ENCODE results near the gene EPHA6. TPM values are rescaled to one million over a fixed set of nuclear protein-coding genes. Genes with fewer than 3 reads are reported as not detected.
"Not testable (repeated sequence)": the region's sequence is repeated elsewhere in the genome, so short reads cannot be mapped to it uniquely, and the experiment has no call there.

Gene EPHA6
- polyA plus RNA-seq, 2 donors, result 0.20 to 0.38 TPM

DNA sequence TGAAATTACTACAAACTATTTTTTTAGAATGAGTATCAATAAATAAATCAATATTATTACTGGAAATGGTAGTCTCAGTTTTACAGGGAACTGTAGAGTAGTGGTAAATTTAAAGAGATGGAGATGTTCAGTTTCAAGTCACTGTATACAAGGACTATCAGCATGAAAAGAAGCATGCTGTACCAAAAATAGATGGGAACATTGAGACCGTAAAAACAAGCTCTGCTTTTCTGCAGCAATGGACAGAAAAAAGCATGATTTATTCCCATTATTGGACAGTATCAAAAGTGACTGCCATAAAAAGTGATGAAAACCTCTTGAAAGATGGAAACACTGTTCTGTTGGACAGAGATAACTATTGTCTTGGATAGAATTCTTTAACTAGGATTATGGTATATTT is 187.2 kb downstream of the EPHA6 start:
- no peaks in the 10 kb centered on the region for H3K4me1 ChIP-seq (ENCODE audit: control insufficient read depth in 2 of 2, insufficient read depth in 2 of 2, low read length in 1 of 2)
- H3K36me3 ChIP-seq (ENCODE audit: control insufficient read depth in 2 of 2, insufficient read depth in 2 of 2, low read length in 1 of 2), result no peaks in the 10 kb centered on the region
- no peaks in the 10 kb centered on the region for H3K9me3 ChIP-seq (ENCODE audit: control insufficient read depth in 2 of 2, insufficient read depth in 1 of 2, low read depth in 1 of 2, low read length in 1 of 2)
- no peak overlapping the region for H3K27ac ChIP-seq (ENCODE audit: low read depth in 2 of 2, low read length in 1 of 2)
- WGBS, 2 donors, result 72 to 88% methylated on average over 1 of the region's 1 CpG
- H3K27me3 ChIP-seq (ENCODE audit: control insufficient read depth in 1 of 2, insufficient read depth in 2 of 2, low read length in 2 of 2), result no peaks in the 10 kb centered on the region
- H3K4me3 ChIP-seq (ENCODE audit: low read depth in 1 of 2, low read length in 2 of 2), result no peak overlapping the region

DNA sequence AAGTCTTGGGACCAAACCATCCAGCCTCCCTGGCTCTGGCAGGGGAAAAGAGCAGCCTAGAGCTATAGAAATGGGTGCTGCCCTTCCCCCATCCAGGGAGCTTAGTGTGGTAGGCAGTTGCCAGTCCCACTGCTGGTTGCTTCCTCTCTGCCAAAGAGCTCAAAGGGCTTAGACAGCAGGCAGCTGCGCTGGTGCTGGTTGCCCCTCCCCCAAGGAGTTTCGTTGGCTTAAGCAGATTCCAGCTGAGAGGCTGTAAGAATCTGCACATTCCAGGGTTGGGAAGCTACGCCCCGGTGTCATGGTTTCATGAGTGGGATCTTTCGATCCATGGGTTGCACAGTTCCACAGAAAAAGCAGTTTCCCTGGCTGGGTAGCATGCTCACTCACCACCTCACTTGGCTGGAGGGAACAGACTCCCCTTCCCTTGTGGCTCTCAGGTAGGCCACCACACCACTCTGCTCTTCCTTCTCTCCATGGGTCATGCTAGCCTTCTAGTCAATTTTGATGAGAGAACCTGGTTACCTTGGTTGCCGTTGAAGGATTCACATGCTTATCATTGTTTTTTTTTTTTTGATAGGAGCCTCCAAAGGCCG is 195.1 kb downstream of the EPHA6 start:
- peaks cover 0 to 5% of the 10 kb centered on the region in 2 donors for H3K4me1 ChIP-seq (ENCODE audit: control insufficient read depth in 2 of 2, insufficient read depth in 2 of 2, low read length in 1 of 2)
- no peak overlapping the region for H3K27ac ChIP-seq (ENCODE audit: low read depth in 2 of 2, low read length in 1 of 2)
- no peak overlapping the region for H3K4me3 ChIP-seq (ENCODE audit: low read depth in 1 of 2, low read length in 2 of 2)
- no peaks in the 10 kb centered on the region for H3K27me3 ChIP-seq (ENCODE audit: control insufficient read depth in 1 of 2, insufficient read depth in 2 of 2, low read length in 2 of 2)
- H3K9me3 ChIP-seq (ENCODE audit: control insufficient read depth in 2 of 2, insufficient read depth in 1 of 2, low read depth in 1 of 2, low read length in 1 of 2), result no peaks in the 10 kb centered on the region
- 74 to 84% methylated on average over 7 of the region's 7 CpGs for WGBS, 2 donors
- no peaks in the 10 kb centered on the region for H3K36me3 ChIP-seq (ENCODE audit: control insufficient read depth in 2 of 2, insufficient read depth in 2 of 2, low read length in 1 of 2)

DNA sequence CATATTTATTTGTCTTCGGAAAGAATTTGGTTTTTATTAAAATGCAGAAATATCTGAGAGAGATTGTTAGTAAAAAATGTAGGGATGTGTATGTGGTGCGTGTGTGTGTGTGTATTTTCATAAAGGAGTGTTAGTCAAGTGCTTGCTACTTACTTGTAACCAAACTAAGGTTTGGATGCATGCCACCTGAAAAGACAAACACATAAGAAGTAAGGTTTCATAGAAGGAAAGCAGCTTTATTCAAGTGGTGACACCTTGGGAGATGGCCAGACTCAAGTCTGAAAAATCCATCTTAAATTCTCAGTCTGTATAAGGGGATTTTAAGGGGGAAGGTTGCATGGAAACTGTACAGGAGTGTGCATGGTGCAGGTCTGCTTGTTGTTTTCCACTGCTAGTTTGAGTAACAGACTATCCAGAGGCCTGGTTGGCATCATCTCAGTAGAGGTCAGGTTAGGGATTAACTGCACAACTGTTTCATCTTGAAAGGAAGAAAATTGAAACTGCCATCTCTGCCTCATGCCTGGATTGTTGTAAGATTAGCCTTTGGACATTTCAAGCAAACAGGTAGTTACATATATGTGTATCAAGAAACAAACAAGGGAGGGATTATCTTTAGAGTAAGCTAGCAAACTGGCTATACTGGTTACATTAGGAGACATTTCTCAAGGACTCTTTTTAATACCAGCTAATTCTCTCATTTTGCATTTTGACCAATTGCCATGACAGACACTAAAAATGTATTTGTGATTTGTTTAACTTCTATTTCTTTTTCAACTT is 196.7 kb downstream of the EPHA6 start:
- no peak overlapping the region for H3K4me3 ChIP-seq (ENCODE audit: low read depth in 1 of 2, low read length in 2 of 2)
- H3K27ac ChIP-seq (ENCODE audit: low read depth in 2 of 2, low read length in 1 of 2), result peak overlapping the region; percentile 2 to 8
- WGBS, 2 donors, result 64 to 77% methylated on average over 2 of the region's 2 CpGs
- H3K36me3 ChIP-seq (ENCODE audit: control insufficient read depth in 2 of 2, insufficient read depth in 2 of 2, low read length in 1 of 2), result no peaks in the 10 kb centered on the region
- no peaks in the 10 kb centered on the region for H3K27me3 ChIP-seq (ENCODE audit: control insufficient read depth in 1 of 2, insufficient read depth in 2 of 2, low read length in 2 of 2)
- peaks cover 0 to 5% of the 10 kb centered on the region in 2 donors for H3K4me1 ChIP-seq (ENCODE audit: control insufficient read depth in 2 of 2, insufficient read depth in 2 of 2, low read length in 1 of 2)
- H3K9me3 ChIP-seq (ENCODE audit: control insufficient read depth in 2 of 2, insufficient read depth in 1 of 2, low read depth in 1 of 2, low read length in 1 of 2), result no peaks in the 10 kb centered on the region

DNA sequence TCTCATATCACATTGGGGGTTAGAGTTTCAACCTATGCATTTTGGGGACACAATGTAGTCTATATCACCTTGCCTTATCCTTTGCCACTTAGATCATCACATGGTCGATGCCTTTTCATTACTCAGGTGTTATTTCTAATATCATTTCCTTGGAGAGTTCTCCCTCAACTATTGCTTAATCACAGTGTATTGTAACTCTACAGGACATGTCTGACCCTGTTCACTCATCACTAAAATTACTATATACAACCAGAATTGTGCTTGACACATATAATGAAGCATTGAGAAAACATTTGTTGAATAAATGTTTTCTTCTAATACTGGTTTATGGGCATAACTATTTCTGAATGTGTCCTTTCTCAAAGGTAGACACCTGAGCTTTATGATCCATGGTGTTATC is 207.4 kb downstream of the EPHA6 start:
- Histone ChIP-seq H3K4me3 (ENCODE audit: low read depth in 1 of 2, low read length in 2 of 2) (no peak overlapping the region), H3K9me3 (ENCODE audit: control insufficient read depth in 2 of 2, insufficient read depth in 1 of 2, low read depth in 1 of 2, low read length in 1 of 2) (peaks cover 0 to 4% of the 10 kb centered on the region in 2 donors), H3K36me3 (ENCODE audit: control insufficient read depth in 2 of 2, insufficient read depth in 2 of 2, low read length in 1 of 2) (no peaks in the 10 kb centered on the region), H3K4me1 (ENCODE audit: control insufficient read depth in 2 of 2, insufficient read depth in 2 of 2, low read length in 1 of 2) (no peaks in the 10 kb centered on the region), H3K27ac (ENCODE audit: low read depth in 2 of 2, low read length in 1 of 2) (no peak overlapping the region), H3K27me3 (ENCODE audit: control insufficient read depth in 1 of 2, insufficient read depth in 2 of 2, low read length in 2 of 2) (no peaks in the 10 kb centered on the region)
- WGBS, 2 donors, result 44 to 55% methylated on average over 1 of the region's 1 CpG

DNA sequence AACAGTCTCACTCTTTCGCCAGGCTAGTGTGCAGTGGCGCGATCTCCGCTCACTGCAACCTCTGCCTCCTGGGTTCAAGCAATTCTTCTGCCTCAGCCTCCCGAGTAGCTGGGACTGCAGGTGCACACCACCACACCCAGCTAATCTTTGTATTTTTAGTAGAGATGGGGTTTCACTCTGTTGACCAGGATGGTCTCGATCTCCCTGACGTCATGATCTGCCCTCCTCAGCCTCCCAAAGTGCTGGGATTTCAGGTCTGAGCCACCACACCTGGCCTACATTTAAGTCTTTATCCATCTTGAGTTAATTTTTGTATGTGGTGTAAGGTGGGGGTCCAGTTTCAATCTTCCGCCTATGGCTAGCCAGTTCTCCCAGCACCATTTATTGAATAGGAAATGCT is 211.2 kb downstream of the EPHA6 start:
- WGBS, 2 donors, result 94 to 95% methylated on average over 8 of the region's 8 CpGs
- not testable (repeated sequence) for H3K4me1 ChIP-seq (ENCODE audit: control insufficient read depth in 2 of 2, insufficient read depth in 2 of 2, low read length in 1 of 2); H3K9me3 ChIP-seq (ENCODE audit: control insufficient read depth in 2 of 2, insufficient read depth in 1 of 2, low read depth in 1 of 2, low read length in 1 of 2); H3K4me3 ChIP-seq (ENCODE audit: low read depth in 1 of 2, low read length in 2 of 2); H3K27ac ChIP-seq (ENCODE audit: low read depth in 2 of 2, low read length in 1 of 2); H3K27me3 ChIP-seq (ENCODE audit: control insufficient read depth in 1 of 2, insufficient read depth in 2 of 2, low read length in 2 of 2); H3K36me3 ChIP-seq (ENCODE audit: control insufficient read depth in 2 of 2, insufficient read depth in 2 of 2, low read length in 1 of 2)

DNA sequence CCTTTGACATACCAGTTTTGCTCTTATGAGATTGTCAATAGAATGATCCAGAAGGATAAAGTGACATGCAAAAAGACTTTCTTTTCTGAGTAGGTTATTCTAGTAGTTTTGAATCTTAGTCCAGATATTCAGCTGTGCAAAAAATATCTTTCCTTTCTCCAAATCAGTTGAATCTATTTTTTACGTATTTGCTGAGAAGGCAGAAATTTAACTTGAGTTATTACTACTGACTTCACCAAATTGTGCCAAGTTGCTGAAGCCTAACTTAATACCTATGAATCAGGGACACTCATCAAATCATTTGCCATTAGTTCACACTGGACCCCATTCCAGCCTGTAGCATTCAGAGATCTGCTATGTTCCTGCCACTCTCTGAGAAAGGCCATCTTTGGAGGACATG is 215.6 kb downstream of the EPHA6 start:
- WGBS, 2 donors, result 81 to 87% methylated on average over 1 of the region's 1 CpG

DNA sequence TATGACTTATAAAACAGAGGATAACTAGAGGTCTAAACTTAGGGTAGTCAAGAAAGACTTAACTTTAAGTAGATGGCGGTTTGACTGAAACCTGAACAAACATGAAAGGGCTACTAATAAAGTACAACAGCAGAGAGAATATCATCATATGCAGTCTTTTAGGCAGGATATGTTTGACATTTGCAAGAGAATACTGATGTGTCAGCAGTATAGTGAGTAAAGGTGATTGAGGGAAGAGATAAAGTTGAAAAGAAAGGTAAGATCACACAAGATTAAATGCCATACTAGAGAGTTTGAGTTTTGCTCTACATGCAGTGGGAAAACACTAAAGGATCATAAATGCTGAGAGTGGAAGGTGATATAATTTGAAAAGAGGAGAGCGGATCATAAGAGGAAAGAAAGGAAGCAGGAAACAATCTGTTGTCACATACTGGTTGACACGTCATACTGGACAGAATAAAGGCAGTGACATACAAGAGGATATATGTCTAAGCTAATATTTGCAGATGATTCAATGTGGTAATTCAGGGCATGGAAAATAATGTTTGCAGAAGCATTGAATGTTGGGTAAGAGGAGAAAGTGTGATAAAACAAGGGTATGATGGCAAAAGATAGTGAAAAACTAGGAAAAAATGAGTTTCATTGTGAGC is 223.0 kb downstream of the EPHA6 start:
- H3K4me1 ChIP-seq (ENCODE audit: control insufficient read depth in 2 of 2, insufficient read depth in 2 of 2, low read length in 1 of 2), result no peaks in the 10 kb centered on the region
- 83 to 84% methylated on average over 3 of the region's 3 CpGs for WGBS, 2 donors
- H3K4me3 ChIP-seq (ENCODE audit: low read depth in 1 of 2, low read length in 2 of 2), result no peak overlapping the region
- no peaks in the 10 kb centered on the region for H3K27me3 ChIP-seq (ENCODE audit: control insufficient read depth in 1 of 2, insufficient read depth in 2 of 2, low read length in 2 of 2)
- H3K27ac ChIP-seq (ENCODE audit: low read depth in 2 of 2, low read length in 1 of 2), result no peak overlapping the region
- H3K9me3 ChIP-seq (ENCODE audit: control insufficient read depth in 2 of 2, insufficient read depth in 1 of 2, low read depth in 1 of 2, low read length in 1 of 2), result no peaks in the 10 kb centered on the region
- no peaks in the 10 kb centered on the region for H3K36me3 ChIP-seq (ENCODE audit: control insufficient read depth in 2 of 2, insufficient read depth in 2 of 2, low read length in 1 of 2)

More for the DNA sequence above, 215.6 kb downstream of the EPHA6 start:
- Histone ChIP-seq H3K9me3 (ENCODE audit: control insufficient read depth in 2 of 2, insufficient read depth in 1 of 2, low read depth in 1 of 2, low read length in 1 of 2) (no peaks in the 10 kb centered on the region), H3K4me1 (ENCODE audit: control insufficient read depth in 2 of 2, insufficient read depth in 2 of 2, low read length in 1 of 2) (no peaks in the 10 kb centered on the region), H3K4me3 (ENCODE audit: low read depth in 1 of 2, low read length in 2 of 2) (no peak overlapping the region), H3K27me3 (ENCODE audit: control insufficient read depth in 1 of 2, insufficient read depth in 2 of 2, low read length in 2 of 2) (no peaks in the 10 kb centered on the region), H3K36me3 (ENCODE audit: control insufficient read depth in 2 of 2, insufficient read depth in 2 of 2, low read length in 1 of 2) (no peaks in the 10 kb centered on the region), H3K27ac (ENCODE audit: low read depth in 2 of 2, low read length in 1 of 2) (no peak overlapping the region)

DNA sequence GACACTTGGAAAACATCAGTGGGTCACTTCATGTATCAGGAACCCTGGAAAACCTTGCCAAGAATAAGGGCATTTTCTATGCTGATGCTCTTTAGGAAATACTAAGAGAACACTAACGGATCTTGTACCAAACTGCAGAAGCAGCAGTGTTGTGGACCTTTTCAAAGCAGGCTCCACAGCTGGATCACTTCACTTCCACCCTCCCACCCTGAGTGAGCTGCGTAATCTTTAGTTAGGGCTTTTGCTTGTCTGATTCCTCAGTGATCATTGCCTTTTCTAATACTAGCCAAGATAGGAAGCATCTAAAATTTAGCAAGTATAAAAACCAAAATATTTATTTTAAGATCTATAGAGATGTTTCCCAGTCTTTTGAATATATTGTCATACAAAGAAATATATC is 229.0 kb downstream of the EPHA6 start:
- WGBS, 2 donors, result 58 to 73% methylated on average over 2 of the region's 2 CpGs

DNA sequence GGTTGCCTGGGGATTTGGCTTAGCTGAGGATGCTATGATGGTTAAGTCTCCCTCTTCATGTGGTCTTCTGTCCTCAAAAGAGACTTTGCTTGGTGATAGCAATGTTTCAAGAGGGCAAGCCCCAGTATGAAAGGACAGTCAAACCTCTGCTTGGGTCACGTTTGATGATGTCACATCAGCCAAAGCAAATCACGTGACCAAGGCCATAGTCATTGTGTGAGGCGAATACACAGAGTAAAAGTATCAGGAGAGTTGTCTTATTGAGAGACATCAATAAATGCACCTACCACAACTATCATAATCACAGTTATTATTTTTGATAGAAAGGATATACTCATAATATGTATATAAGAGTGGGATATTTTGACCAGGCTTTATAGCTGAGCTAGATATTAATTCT is 243.0 kb downstream of the EPHA6 start:
- H3K36me3 ChIP-seq (ENCODE audit: control insufficient read depth in 2 of 2, insufficient read depth in 2 of 2, low read length in 1 of 2), result no peaks in the 10 kb centered on the region
- H3K9me3 ChIP-seq (ENCODE audit: control insufficient read depth in 2 of 2, insufficient read depth in 1 of 2, low read depth in 1 of 2, low read length in 1 of 2), result no peaks in the 10 kb centered on the region
- H3K4me1 ChIP-seq (ENCODE audit: control insufficient read depth in 2 of 2, insufficient read depth in 2 of 2, low read length in 1 of 2), result no peaks in the 10 kb centered on the region
- no peak overlapping the region for H3K27ac ChIP-seq (ENCODE audit: low read depth in 2 of 2, low read length in 1 of 2)
- WGBS, 2 donors, result 82 to 91% methylated on average over 3 of the region's 3 CpGs
- no peak overlapping the region for H3K4me3 ChIP-seq (ENCODE audit: low read depth in 1 of 2, low read length in 2 of 2)
- H3K27me3 ChIP-seq (ENCODE audit: control insufficient read depth in 1 of 2, insufficient read depth in 2 of 2, low read length in 2 of 2), result no peaks in the 10 kb centered on the region

More for the DNA sequence above, 229.0 kb downstream of the EPHA6 start:
- Histone ChIP-seq H3K36me3 (ENCODE audit: control insufficient read depth in 2 of 2, insufficient read depth in 2 of 2, low read length in 1 of 2) (no peaks in the 10 kb centered on the region), H3K4me1 (ENCODE audit: control insufficient read depth in 2 of 2, insufficient read depth in 2 of 2, low read length in 1 of 2) (no peaks in the 10 kb centered on the region), H3K9me3 (ENCODE audit: control insufficient read depth in 2 of 2, insufficient read depth in 1 of 2, low read depth in 1 of 2, low read length in 1 of 2) (no peaks in the 10 kb centered on the region), H3K27ac (ENCODE audit: low read depth in 2 of 2, low read length in 1 of 2) (no peak overlapping the region), H3K27me3 (ENCODE audit: control insufficient read depth in 1 of 2, insufficient read depth in 2 of 2, low read length in 2 of 2) (no peaks in the 10 kb centered on the region), H3K4me3 (ENCODE audit: low read depth in 1 of 2, low read length in 2 of 2) (no peak overlapping the region)
